Glutamatergic neuron (in vitro differentiated cells): ENCODE measurements around the gene GLT1D1. TPM values are rescaled to one million over a fixed set of nuclear protein-coding genes. Genes with fewer than 3 reads are reported as not detected.

Source experiments
- DNase-seq: peaks from one replicate; pipeline ENCODE4 v3.0.0; 2022
- H3K27ac Mint-ChIP-seq: one replicate; pipeline ENCODE4 v1.8.0; 2020; ENCODE audit warnings: mild to moderate bottlenecking, mixed read lengths, inconsistent platforms; ENCODE audit not compliant: unreplicated experiment
- H3K27me3 Mint-ChIP-seq: one replicate; pipeline ENCODE4 v1.8.0; 2020; ENCODE audit warnings: mild to moderate bottlenecking, moderate library complexity, mixed read lengths, inconsistent platforms; ENCODE audit not compliant: unreplicated experiment
- H3K36me3 Mint-ChIP-seq: one replicate; pipeline ENCODE4 v1.8.0; 2020; ENCODE audit warnings: mild to moderate bottlenecking, mixed read lengths, inconsistent platforms; ENCODE audit not compliant: unreplicated experiment
- H3K4me1 Mint-ChIP-seq: one replicate; pipeline ENCODE4 v1.8.0; 2020; ENCODE audit warnings: mild to moderate bottlenecking, low read depth, mixed read lengths, inconsistent platforms; ENCODE audit not compliant: unreplicated experiment
- H3K4me3 Mint-ChIP-seq: one replicate; pipeline ENCODE4 v1.8.0; 2020; ENCODE audit warnings: mild to moderate bottlenecking, mixed read lengths, inconsistent platforms; ENCODE audit not compliant: unreplicated experiment
- H3K9me3 Mint-ChIP-seq: one replicate; pipeline ENCODE4 v1.8.0; 2020; ENCODE audit warnings: mild to moderate bottlenecking, moderate library complexity, mixed read lengths, inconsistent platforms; ENCODE audit not compliant: unreplicated experiment
- total RNA-seq: library from RNA; stranded (reverse); fragmentation: NEBNext Ultra II Directional; extraction: Animal tissue kit (Norgen Biotek cat#: 25700); gene quantifications from one replicate; pipeline ENCODE4 v1.2.1, GENCODE V29; 2021; ENCODE audit not compliant: unreplicated experiment
- TF ChIP-seq, protein P1 (sequence below): fragments of 200-600 bp; sonication (generic); IDR thresholded peaks from one replicate; pipeline ENCODE4 v1.5.0; 2021; ENCODE audit not compliant: partially characterized antibody, unreplicated experiment

Gene GLT1D1
- total RNA-seq, 1 donor from 2014 or later: 4.4 TPM

DNA sequence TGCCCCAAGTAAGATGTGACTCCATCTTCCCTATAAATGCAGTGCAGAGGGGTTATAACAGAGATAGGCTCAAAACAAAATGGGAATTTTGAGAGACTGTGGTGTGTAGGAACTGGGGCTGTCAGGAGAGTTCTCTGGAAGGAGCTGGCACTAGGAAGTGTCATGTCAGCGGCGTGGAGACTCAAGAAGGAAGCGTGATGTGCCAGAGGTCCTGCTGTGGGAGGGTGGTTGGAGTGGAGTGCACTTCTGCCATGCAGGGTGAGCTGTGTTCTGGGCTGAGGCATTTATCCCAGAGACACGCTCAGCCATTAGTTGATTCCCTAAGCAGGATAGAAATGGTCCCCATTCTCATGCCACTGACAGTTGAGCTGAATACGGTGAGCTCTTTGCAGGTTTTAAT is 19.0 kb downstream of the GLT1D1 start:
- H3K4me3 Mint-ChIP-seq: no peak overlapping the region
- DNase-seq: no peak
- H3K9me3 Mint-ChIP-seq: peaks cover 8% of the 10 kb centered on the region
- TF ChIP-seq, protein P1, sequence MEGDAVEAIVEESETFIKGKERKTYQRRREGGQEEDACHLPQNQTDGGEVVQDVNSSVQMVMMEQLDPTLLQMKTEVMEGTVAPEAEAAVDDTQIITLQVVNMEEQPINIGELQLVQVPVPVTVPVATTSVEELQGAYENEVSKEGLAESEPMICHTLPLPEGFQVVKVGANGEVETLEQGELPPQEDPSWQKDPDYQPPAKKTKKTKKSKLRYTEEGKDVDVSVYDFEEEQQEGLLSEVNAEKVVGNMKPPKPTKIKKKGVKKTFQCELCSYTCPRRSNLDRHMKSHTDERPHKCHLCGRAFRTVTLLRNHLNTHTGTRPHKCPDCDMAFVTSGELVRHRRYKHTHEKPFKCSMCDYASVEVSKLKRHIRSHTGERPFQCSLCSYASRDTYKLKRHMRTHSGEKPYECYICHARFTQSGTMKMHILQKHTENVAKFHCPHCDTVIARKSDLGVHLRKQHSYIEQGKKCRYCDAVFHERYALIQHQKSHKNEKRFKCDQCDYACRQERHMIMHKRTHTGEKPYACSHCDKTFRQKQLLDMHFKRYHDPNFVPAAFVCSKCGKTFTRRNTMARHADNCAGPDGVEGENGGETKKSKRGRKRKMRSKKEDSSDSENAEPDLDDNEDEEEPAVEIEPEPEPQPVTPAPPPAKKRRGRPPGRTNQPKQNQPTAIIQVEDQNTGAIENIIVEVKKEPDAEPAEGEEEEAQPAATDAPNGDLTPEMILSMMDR: no peak
- H3K36me3 Mint-ChIP-seq: peaks cover 20% of the 10 kb centered on the region
- H3K27ac Mint-ChIP-seq: no peak overlapping the region
- H3K4me1 Mint-ChIP-seq: no peaks in the 10 kb centered on the region
- peaks cover 3% of the 10 kb centered on the region for H3K27me3 Mint-ChIP-seq

DNA sequence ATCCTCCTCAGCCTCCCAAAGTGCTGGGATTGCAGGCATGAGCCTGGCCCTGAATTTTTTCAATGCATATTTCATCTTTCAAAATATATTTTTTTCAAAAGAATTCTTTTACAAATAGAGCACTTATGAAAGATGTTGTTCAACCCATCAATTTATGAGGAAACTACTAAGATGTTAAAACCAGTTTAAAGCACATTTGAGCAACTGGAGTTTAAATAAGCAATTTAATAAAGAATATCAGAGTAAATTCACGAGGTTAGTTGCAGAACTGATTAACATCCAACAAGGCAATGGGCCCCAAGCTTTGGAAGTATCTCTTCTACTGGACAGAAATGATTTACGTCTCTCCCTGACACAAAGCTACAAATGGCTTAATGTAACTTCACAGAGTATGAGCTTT is 23.3 kb downstream of the GLT1D1 start:
- H3K36me3 Mint-ChIP-seq: peaks cover 32% of the 10 kb centered on the region
- TF ChIP-seq, protein P1: no peak
- H3K4me3 Mint-ChIP-seq: no peak overlapping the region
- no peak overlapping the region for H3K27ac Mint-ChIP-seq
- no peak for DNase-seq
- H3K9me3 Mint-ChIP-seq: peaks cover 5% of the 10 kb centered on the region
- no peaks in the 10 kb centered on the region for H3K4me1 Mint-ChIP-seq
- H3K27me3 Mint-ChIP-seq: peaks cover 3% of the 10 kb centered on the region

GRCh38 chr12:128879898-128880764 is 26.9 kb downstream of the GLT1D1 start:
- TF ChIP-seq, protein P1: no peak
- Mint-ChIP-seq H3K27ac (no peak overlapping the region), H3K27me3 (no peaks in the 10 kb centered on the region), H3K36me3 (peaks cover 25% of the 10 kb centered on the region), H3K4me3 (no peak overlapping the region), H3K4me1 (no peaks in the 10 kb centered on the region), H3K9me3 (peaks cover 2% of the 10 kb centered on the region)
- DNase-seq: no peak

DNA sequence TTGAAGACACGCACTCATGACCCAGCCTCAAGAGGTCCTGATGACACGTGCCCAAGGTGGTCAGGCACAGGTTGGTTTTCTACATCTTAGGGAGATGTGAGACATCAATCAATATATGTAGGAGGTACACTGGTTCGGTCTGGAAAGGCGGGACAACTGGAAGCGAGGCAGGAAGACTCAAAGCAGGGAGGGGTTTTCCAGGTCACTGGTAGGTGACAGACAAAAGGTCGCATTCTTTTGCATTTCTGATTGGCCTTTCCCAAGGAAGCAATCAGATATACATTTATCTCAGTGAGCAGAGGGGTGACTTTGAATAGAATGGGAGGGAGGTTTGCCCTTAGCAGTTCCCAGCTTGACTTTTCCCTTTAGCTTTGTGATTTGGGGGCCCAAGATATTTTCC is 38.6 kb downstream of the GLT1D1 start:
- TF ChIP-seq, protein P1: no peak
- Mint-ChIP-seq H3K27ac (no peak overlapping the region), H3K9me3 (peaks cover 9% of the 10 kb centered on the region), H3K27me3 (no peaks in the 10 kb centered on the region), H3K4me3 (no peak overlapping the region), H3K36me3 (no peaks in the 10 kb centered on the region), H3K4me1 (no peaks in the 10 kb centered on the region)
- no peak for DNase-seq

DNA sequence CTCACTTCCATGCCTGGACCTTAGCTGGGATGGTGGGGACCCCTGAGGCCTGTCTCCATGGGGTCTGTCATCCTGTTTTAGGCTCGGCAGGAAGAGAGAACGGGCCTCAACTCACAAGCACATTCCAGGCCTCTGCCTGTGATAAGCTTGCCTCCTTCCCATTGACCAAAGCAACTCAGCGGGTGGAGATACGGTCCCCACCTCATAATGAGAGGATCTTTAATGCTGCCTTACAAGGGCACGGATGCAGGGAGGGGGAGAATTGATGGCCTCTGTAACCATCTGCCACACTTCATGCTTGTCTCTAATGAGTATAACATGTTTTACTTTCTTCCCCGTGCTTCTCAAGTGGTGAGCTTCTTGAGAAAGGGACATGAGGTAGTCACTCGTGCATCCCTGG is 50.0 kb downstream of the GLT1D1 start:
- DNase-seq: no peak
- no peaks in the 10 kb centered on the region for H3K27me3 Mint-ChIP-seq
- H3K27ac Mint-ChIP-seq: no peak overlapping the region
- TF ChIP-seq, protein P1: no peak
- H3K9me3 Mint-ChIP-seq: peaks cover 9% of the 10 kb centered on the region
- peaks cover 2% of the 10 kb centered on the region for H3K4me1 Mint-ChIP-seq
- H3K4me3 Mint-ChIP-seq: no peak overlapping the region
- H3K36me3 Mint-ChIP-seq: peaks cover 9% of the 10 kb centered on the region
